IMR-90 (cell line): ENCODE results near the gene C12orf60. TPM values are rescaled to one million over a fixed set of nuclear protein-coding genes. Genes with fewer than 3 reads are reported as not detected.

ENCODE experiments used
- ATAC-seq: fragments of 200-7000 bp; cut with Tn5 transposase; 2 replicates; pipeline ENCODE4 v1.9.1; 2020; ENCODE audit warnings: low read depth, mild to moderate bottlenecking, moderate library complexity
- BruUV-seq: library from RNA; stranded (reverse); fragments of 400-500 nt; replicated peaks from 2 replicates; lab custom pipeline; 2021; lab: Mats Ljungman, UMichigan
- CTCF ChIA-PET: fragments of 300-600 bp; formaldehyde crosslinking; extraction: SDS; loops from one replicate; lab custom pipeline; 2021; ENCODE audit warnings: antibody characterized with exemption; lab: Yijun Ruan, JAX
- POLR2A ChIA-PET: fragments of 300-600 bp; sonication (Branson Sonifier 250); formaldehyde crosslinking; loops from one replicate; lab custom pipeline; 2022; ENCODE audit warnings: antibody characterized with exemption; ENCODE audit not compliant: unreplicated experiment; lab: Charles Lee
- DNase-seq: peaks from one replicate; pipeline ENCODE4 v3.0.0; 2013
- H2AFZ ChIP-seq: replicated peaks from 2 replicates; pipeline ENCODE3; 2013; ENCODE audit warnings: low read length, mild to moderate bottlenecking; ENCODE audit not compliant: poor library complexity
- H2AK5ac ChIP-seq: 2 replicates; pipeline ENCODE4 v1.6.1; 2013; ENCODE audit warnings: low read depth, low read length, inconsistent platforms
- H2AK9ac ChIP-seq: replicated peaks from 2 replicates; pipeline ENCODE3; 2013; ENCODE audit warnings: mild to moderate bottlenecking, low read depth, low read length, moderate library complexity; ENCODE audit not compliant: poor library complexity
- H2BK120ac ChIP-seq: 2 replicates; pipeline ENCODE4 v1.6.1; 2013; ENCODE audit warnings: low read depth, low read length, inconsistent platforms
- H2BK15ac ChIP-seq: 3 replicates; pipeline ENCODE4 v1.6.1; 2013; ENCODE audit warnings: low read depth, low read length, inconsistent platforms
- H2BK20ac ChIP-seq: 2 replicates; pipeline ENCODE4 v1.6.1; 2013; ENCODE audit warnings: low read depth, mild to moderate bottlenecking, inconsistent platforms, low read length, moderate library complexity
- H2BK5ac ChIP-seq: 2 replicates; pipeline ENCODE4 v1.6.1; 2013; ENCODE audit warnings: mild to moderate bottlenecking, low read depth, low read length, inconsistent platforms; ENCODE audit not compliant: poor library complexity, severe bottlenecking
- H3K14ac ChIP-seq: replicated peaks from 2 replicates; pipeline ENCODE4 v1.6.1; 2013; ENCODE audit warnings: low read depth, low read length, inconsistent platforms
- H3K18ac ChIP-seq: 2 replicates; pipeline ENCODE4 v1.6.1; 2013; ENCODE audit warnings: low read depth, low read length, control low read depth
- H3K23ac ChIP-seq: 2 replicates; pipeline ENCODE4 v1.6.1; 2013; ENCODE audit warnings: low read depth, low read length, inconsistent platforms
- H3K27ac ChIP-seq: 2 replicates; pipeline ENCODE4 v1.5.1; 2013; ENCODE audit warnings: mild to moderate bottlenecking, control low read depth, low read length; ENCODE audit not compliant: insufficient read depth
- H3K27me3 ChIP-seq: 2 replicates; pipeline ENCODE4 v1.6.1; 2013; ENCODE audit warnings: low read length; ENCODE audit not compliant: control insufficient read depth, insufficient read depth
- H3K36me3 ChIP-seq: 2 replicates; pipeline ENCODE4 v1.6.1; 2013; ENCODE audit warnings: low read length, mixed read lengths; ENCODE audit not compliant: control insufficient read depth, insufficient read depth
- H3K4ac ChIP-seq: 2 replicates; pipeline ENCODE4 v1.6.1; 2013; ENCODE audit warnings: low read depth, low read length, inconsistent platforms
- H3K4me1 ChIP-seq: 2 replicates; pipeline ENCODE4 v1.6.1; 2013; ENCODE audit warnings: low read length, mixed read lengths; ENCODE audit not compliant: control insufficient read depth, insufficient read depth
- H3K4me2 ChIP-seq: 2 replicates; pipeline ENCODE4 v1.6.1; 2013; ENCODE audit warnings: low read depth, mild to moderate bottlenecking, control low read depth, low read length, moderate library complexity
- H3K4me3 ChIP-seq: 2 replicates; pipeline ENCODE4 v1.5.1; 2013; ENCODE audit warnings: low read depth, mild to moderate bottlenecking, control low read depth, low read length, moderate library complexity; ENCODE audit not compliant: insufficient read depth
- H3K56ac ChIP-seq: 2 replicates; pipeline ENCODE4 v1.6.1; 2013; ENCODE audit warnings: low read length, inconsistent platforms; ENCODE audit not compliant: insufficient read depth; ENCODE audit errors: extremely low read depth
- H3K79me1 ChIP-seq, 2 experiments: 2 replicates each; pipeline ENCODE4 v1.6.1; 2013; ENCODE audit warnings: low read length in 2 of 2, inconsistent platforms in 1 of 2, low read depth in 1 of 2
- H3K9ac ChIP-seq: 2 replicates; pipeline ENCODE4 v1.6.1; 2013; ENCODE audit warnings: low read depth, low read length, control low read depth
- H3K9me1 ChIP-seq: 2 replicates; pipeline ENCODE4 v1.6.1; 2013; ENCODE audit warnings: low read length, inconsistent platforms; ENCODE audit not compliant: insufficient read depth
- H3K9me3 ChIP-seq: 2 replicates; pipeline ENCODE4 v1.6.1; 2013; ENCODE audit warnings: low read length; ENCODE audit not compliant: control insufficient read depth, insufficient read depth
- H4K20me1 ChIP-seq: 2 replicates; pipeline ENCODE4 v1.6.1; 2013; ENCODE audit warnings: low read length, inconsistent platforms; ENCODE audit not compliant: insufficient read depth
- H4K5ac ChIP-seq: 2 replicates; pipeline ENCODE4 v1.6.1; 2013; ENCODE audit warnings: mild to moderate bottlenecking, low read depth, low read length, control low read depth
- H4K8ac ChIP-seq, 2 experiments: 2 replicates each; pipeline ENCODE4 v1.6.1; 2013; ENCODE audit warnings: low read depth in 2 of 2, low read length in 2 of 2, control low read depth in 1 of 2, inconsistent platforms in 1 of 2
- H4K91ac ChIP-seq: 2 replicates; pipeline ENCODE4 v1.6.1; 2013; ENCODE audit warnings: low read depth, low read length, inconsistent platforms; ENCODE audit not compliant: insufficient read depth
- CHD1 ChIP-seq: IDR thresholded peaks from 2 replicates; pipeline ENCODE4 v1.6.1; 2012; ENCODE audit warnings: low read depth, low read length, improper control_type of control experiment
- MAFK ChIP-seq: IDR thresholded peaks from 2 replicates; pipeline ENCODE4 v1.6.1; 2012; ENCODE audit warnings: low read depth, low read length, improper control_type of control experiment
- MAZ ChIP-seq: IDR thresholded peaks from 2 replicates; pipeline ENCODE4 v1.6.1; 2012; ENCODE audit warnings: low read depth, mild to moderate bottlenecking, low read length, improper control_type of control experiment, moderate library complexity, borderline replicate concordance
- MXI1 ChIP-seq: IDR thresholded peaks from 2 replicates; pipeline ENCODE4 v1.6.1; 2012; ENCODE audit warnings: low read depth, mild to moderate bottlenecking, low read length, moderate library complexity, borderline replicate concordance
- WGBS, 2 experiments: methylation state at CpG; one replicate each; pipeline versions ENCODE4 v1.1.5 to v1.1.7; 2013; ENCODE audit warnings: missing lambda C conversion rate in 2 of 2; ENCODE audit not compliant: insufficient read length in 1 of 2; ENCODE audit errors: extremely low coverage in 2 of 2; 5-methylcytosine and 5-hydroxymethylcytosine counted together
- dilution Hi-C: fragments of 300-500 bp; cut with HindIII; formaldehyde crosslinking; loops from one replicate; pipeline ENCODE4 v1.14.3; 2018; ENCODE audit warnings: low sequenced_read_pairs; ENCODE audit not compliant: unreplicated experiment
- in situ Hi-C: fragments of 300-500 bp; cut with MboI; formaldehyde crosslinking; loops from 3 replicates; pipeline ENCODE4 v1.14.3; 2019; ENCODE audit warnings: low sequenced_read_pairs, inconsistent platforms, mixed read lengths
- intact Hi-C: fragments of 100-400 bp; cut with micrococcal nuclease; formaldehyde crosslinking; loops from 2 replicates; pipeline ENCODE4 v1.10.0; 2022
- polyA plus RNA-seq, 3 experiments: library from polyadenylated mRNA; depleted of rRNA; stranded (reverse); fragments of >200 nt; gene quantifications; 2 replicates each; pipeline ENCODE4 v1.2.3, GENCODE V29; 2012; ENCODE audit warnings: low replicate concordance in 1 of 3
- total RNA-seq: library from RNA; depleted of rRNA; stranded (reverse); fragments of >200 nt; gene quantifications from 2 replicates; pipeline ENCODE4 v1.2.3, GENCODE V29; 2012

C12orf60 gene
- total and polyA plus RNA-seq, 2 of the 4 experiments (the other 2 are of a cell fraction) = 1.1 TPM

GRCh38 chr12:14795028-14795448 lies 8.4 kb upstream of the C12orf60 start:
- no peak overlapping the region for H3K14ac ChIP-seq
- H2BK120ac ChIP-seq = no peak overlapping the region
- H3K27ac ChIP-seq = peak overlapping the region; percentile 20; the same call in 1 of the 2 replicates
- H3K79me1 ChIP-seq = peaks cover 6 to 8% of the 10 kb centered on the region in 2 experiments
- DNase-seq (peak; percentile 75), ATAC-seq (peak; percentile 51)
- no peaks in the 10 kb centered on the region for H3K27me3 ChIP-seq
- no peak overlapping the region for H3K4me3 ChIP-seq
- intact Hi-C loops = no loop called here
- H3K36me3 ChIP-seq = peaks cover 28% of the 10 kb centered on the region
- in situ Hi-C loops = loop anchor here (25.0 kb wide), 2 partner anchors 408 to 1092 kb away; partner anchors contain the start of gene STRAP
- H2BK20ac ChIP-seq = no peak overlapping the region
- no peak overlapping the region for H2BK15ac ChIP-seq
- no peaks in the 10 kb centered on the region for H3K9me3 ChIP-seq
- no peak overlapping the region for H4K8ac ChIP-seq
- no peak overlapping the region for H3K56ac ChIP-seq
- BruUV-seq = no TSS peak
- no peak overlapping the region for H3K23ac ChIP-seq
- TF ChIP-seq CHD1 (no peak), MXI1 (no peak), MAFK (peak; percentile 92), MAZ (no peak)
- CTCF ChIA-PET = no interaction called here
- H4K20me1 ChIP-seq = no peaks in the 10 kb centered on the region
- peak overlapping the region; percentile 41 for H2BK5ac ChIP-seq
- no CpG with 5 or more reads among the region's 4 CpGs for WGBS, 2 experiments
- H3K4ac ChIP-seq = no peak overlapping the region
- H3K4me2 ChIP-seq = no peak overlapping the region
- H3K4me1 ChIP-seq = 0 out of 2 replicates have a peak, but pooled peaks cover 3% of the 10 kb centered on the region
- POLR2A ChIA-PET = no interaction called here
- dilution Hi-C loops = no loop called here
- no peak overlapping the region for H2AK9ac ChIP-seq
- H2AK5ac ChIP-seq = no peak overlapping the region
- H4K91ac ChIP-seq = no peak overlapping the region
- no peak overlapping the region for H3K9ac ChIP-seq
- no peaks in the 10 kb centered on the region for H3K9me1 ChIP-seq
- H4K5ac ChIP-seq = no peak overlapping the region
- no peak overlapping the region for H2AFZ ChIP-seq
- H3K18ac ChIP-seq = no peak overlapping the region
